Measurements from ENCODE around the gene SPRED2.

GRCh38 chr2:65403529-65403915, 28.9 kb downstream of the SPRED2 start:
- TF ChIP-seq CTCF (IDR thresholded peaks at IDR 0.05) (no peak), POLR2AphosphoS5 (IDR thresholded peaks at IDR 0.05) (no peak), POLR2A (IDR thresholded peaks at IDR 0.05) (no peak), EP300 (IDR thresholded peaks at IDR 0.05; ENCODE audit: low read depth) (no peak)
